Stimulated activated CD4-positive, alpha-beta T cell treated with anti-CD3 and anti-CD28 coated beads, Interleukin-15, amount 100 ng/mL, for 48 hours (primary cell): ENCODE results near the gene IGSF23.
"Not testable (repeated sequence)": the region's sequence is repeated elsewhere in the genome, so short reads cannot be mapped to it uniquely, and the experiment has no call there.

Experiments used
- DNase-seq, 2 donors: peaks; one replicate each; pipeline ENCODE4 v3.0.0-alpha.2; 2020; ENCODE audit warnings: low read depth in 2 of 2

Gene IGSF23

GRCh38 chr19:44611812-44612295 lies 1.5 kb upstream of the IGSF23 start:
- no peak for DNase-seq

- no peak for DNase-seq
Measured at GRCh38 chr19:44614313-44614712, 950 bp downstream of the IGSF23 start.

GRCh38 chr19:44615863-44616247 lies 2.5 kb downstream of the IGSF23 start:
- no peak for DNase-seq

GRCh38 chr19:44617110-44617880 lies 3.9 kb downstream of the IGSF23 start:
- DNase-seq = no peak

GRCh38 chr19:44618640-44619357 lies 5.4 kb downstream of the IGSF23 start:
- DNase-seq = no peak

GRCh38 chr19:44620667-44621066 lies 7.3 kb downstream of the IGSF23 start:
- DNase-seq = no peak

- no peak for DNase-seq
Measured at GRCh38 chr19:44621367-44621766, 8.0 kb downstream of the IGSF23 start.

- DNase-seq = no peak
Measured at GRCh38 chr19:44623080-44623479, 9.7 kb downstream of the IGSF23 start.

- no peak for DNase-seq
Measured at GRCh38 chr19:44623626-44624025, 10.3 kb downstream of the IGSF23 start.

- no peak for DNase-seq
Measured at GRCh38 chr19:44624840-44625354, 11.5 kb downstream of the IGSF23 start.

GRCh38 chr19:44625637-44626036 lies 12.3 kb downstream of the IGSF23 start:
- DNase-seq = not testable (repeated sequence)

- DNase-seq = no peak
Measured at GRCh38 chr19:44626048-44626624, 12.8 kb downstream of the IGSF23 start.

GRCh38 chr19:44627631-44628030 lies 14.3 kb downstream of the IGSF23 start:
- no peak for DNase-seq

- DNase-seq = no peak
Measured at GRCh38 chr19:44628793-44629192, 15.4 kb downstream of the IGSF23 start.

GRCh38 chr19:44631611-44632010 lies 18.2 kb downstream of the IGSF23 start:
- not testable (repeated sequence) for DNase-seq

- not testable (repeated sequence) for DNase-seq
Measured at GRCh38 chr19:44634058-44634457, 20.7 kb downstream of the IGSF23 start.

GRCh38 chr19:44634785-44635184 lies 21.4 kb downstream of the IGSF23 start:
- DNase-seq = no peak

- DNase-seq = no peak
Measured at GRCh38 chr19:44635581-44636438, 22.4 kb downstream of the IGSF23 start.

GRCh38 chr19:44636439-44637389 lies 23.4 kb downstream of the IGSF23 start:
- DNase-seq = no peak

GRCh38 chr19:44637390-44637764 lies 24.0 kb downstream of the IGSF23 start:
- no peak for DNase-seq
